Neural cell (in vitro differentiated cells): ENCODE data around the gene PAX2. TPM values are rescaled to one million over a fixed set of nuclear protein-coding genes. Genes with fewer than 3 reads are reported as not detected.

Source experiments
- H2AFZ ChIP-seq: fragments of 200-600, 300-800 bp; sonication (generic), shearing (Covaris generic); 2 replicates; pipeline ENCODE4 v1.6.0; 2014; ENCODE audit warnings: low read depth, mild to moderate bottlenecking, antibody characterized with exemption, low read length, moderate library complexity
- H3F3A ChIP-seq: fragments of 200-600 bp; shearing (Covaris generic); 2 replicates; pipeline ENCODE4 v1.6.1; 2016; ENCODE audit warnings: mild to moderate bottlenecking, moderate library complexity, mixed read lengths, antibody characterized with exemption, low read length; ENCODE audit not compliant: insufficient read depth, poor library complexity, severe bottlenecking
- H3K27ac ChIP-seq: fragments of 200-600, 300-800 bp; sonication (generic), shearing (Covaris generic); 2 replicates; pipeline ENCODE4 v1.5.1; 2014; ENCODE audit warnings: mild to moderate bottlenecking, low read length, moderate library complexity
- H3K27me3 ChIP-seq: fragments of 300-800, 200-600 bp; sonication (generic), shearing (Covaris generic); 2 replicates; pipeline ENCODE4 v1.6.0; 2014; ENCODE audit warnings: mild to moderate bottlenecking, low read depth, low read length, moderate library complexity; ENCODE audit not compliant: insufficient read depth
- H3K36me3 ChIP-seq: fragments of 300-800, 200-600 bp; sonication (generic), shearing (Covaris generic); 2 replicates; pipeline ENCODE4 v1.5.1; 2014; ENCODE audit warnings: mild to moderate bottlenecking, antibody characterized with exemption, low read length, moderate library complexity; ENCODE audit not compliant: insufficient read depth
- H3K4me2 ChIP-seq: fragments of 300-800, 200-600 bp; sonication (generic), shearing (Covaris generic); 2 replicates; pipeline ENCODE4 v1.6.0; 2014; ENCODE audit warnings: mild to moderate bottlenecking, low read length
- H3K4me3 ChIP-seq: fragments of 300-800, 200-600 bp; sonication (generic), shearing (Covaris generic); 2 replicates; pipeline ENCODE4 v1.5.1; 2014; ENCODE audit warnings: mild to moderate bottlenecking, low read length, moderate library complexity
- H3K79me2 ChIP-seq: fragments of 200-600 bp; shearing (Covaris generic); replicated peaks from 2 replicates; pipeline ENCODE4 v1.6.0; 2014; ENCODE audit warnings: mild to moderate bottlenecking, low read length, moderate library complexity; ENCODE audit not compliant: insufficient read depth
- H3K9ac ChIP-seq: fragments of 300-800, 200-600 bp; sonication (generic), shearing (Covaris generic); 2 replicates; pipeline ENCODE4 v1.6.1; 2016; ENCODE audit warnings: mild to moderate bottlenecking, low read length, mixed read lengths
- H3K9me2 ChIP-seq: fragments of 200-600 bp; shearing (Covaris generic); 2 replicates; pipeline ENCODE4 v1.6.1; 2016; ENCODE audit warnings: mild to moderate bottlenecking, low read length, mixed read lengths; ENCODE audit not compliant: insufficient read depth
- H3K9me3 ChIP-seq: fragments of 200-600, 300-800 bp; sonication (generic), shearing (Covaris generic); 2 replicates; pipeline ENCODE4 v1.6.1; 2016; ENCODE audit warnings: mild to moderate bottlenecking, mixed run types, low read length, moderate library complexity, mixed read lengths
- H4K20me1 ChIP-seq: fragments of 200-600 bp; shearing (Covaris generic); 2 replicates; pipeline ENCODE4 v1.6.1; 2016; ENCODE audit warnings: mild to moderate bottlenecking, mixed run types; ENCODE audit not compliant: insufficient read depth
- EP300 ChIP-seq: fragments of 450-650 bp; conservative IDR thresholded peaks from 2 replicates; pipeline ENCODE4 v1.6.1; 2014; ENCODE audit warnings: antibody characterized with exemption, mild to moderate bottlenecking, moderate library complexity; ENCODE audit not compliant: poor library complexity, severe bottlenecking
- EZH2 ChIP-seq: fragments of 200-600, 300-800 bp; shearing (Covaris generic), sonication (generic); IDR thresholded peaks from 2 replicates; pipeline ENCODE4 v1.6.1; 2014; ENCODE audit warnings: antibody characterized with exemption, low read length, borderline replicate concordance, mild to moderate bottlenecking; ENCODE audit not compliant: insufficient read depth, poor library complexity, severe bottlenecking
- MXI1 ChIP-seq: fragments of 450-650 bp; conservative IDR thresholded peaks from 2 replicates; pipeline ENCODE4 v1.6.1; 2014; ENCODE audit warnings: antibody characterized with exemption, mild to moderate bottlenecking; ENCODE audit not compliant: poor library complexity, severe bottlenecking
- POLR2AphosphoS5 ChIP-seq: IDR thresholded peaks from 2 replicates; pipeline ENCODE4 v1.6.1; 2012
- RAD21 ChIP-seq: fragments of 450-650 bp; conservative IDR thresholded peaks from 2 replicates; pipeline ENCODE4 v1.6.1; 2014; ENCODE audit warnings: antibody characterized with exemption, mild to moderate bottlenecking, moderate library complexity
- SMC3 ChIP-seq: fragments of 450-650 bp; conservative IDR thresholded peaks from 2 replicates; pipeline ENCODE4 v1.6.1; 2014; ENCODE audit warnings: antibody characterized with exemption, mild to moderate bottlenecking, moderate library complexity; ENCODE audit not compliant: poor library complexity
- TAF1 ChIP-seq: IDR thresholded peaks from 2 replicates; pipeline ENCODE4 v1.6.1; 2012; ENCODE audit warnings: low read depth
- polyA plus RNA-seq: library from polyadenylated mRNA; depleted of rRNA; stranded (reverse); fragments of >200 nt; gene quantifications from 2 replicates; pipeline ENCODE4 v1.2.3, GENCODE V29; 2014
- TF ChIP-seq, protein P1 (sequence below): IDR thresholded peaks from 2 replicates; pipeline ENCODE4 v1.6.1; 2012; ENCODE audit warnings: borderline replicate concordance
- TF ChIP-seq, protein P2 (sequence below): fragments of 450-650 bp; IDR thresholded peaks from 2 replicates; pipeline ENCODE4 v1.5.1; 2014; ENCODE audit warnings: antibody characterized with exemption, mild to moderate bottlenecking, moderate library complexity; ENCODE audit not compliant: poor library complexity, severe bottlenecking

The PAX2 gene
- polyA plus RNA-seq, 1 donor from 2014 or later: not detected

DNA sequence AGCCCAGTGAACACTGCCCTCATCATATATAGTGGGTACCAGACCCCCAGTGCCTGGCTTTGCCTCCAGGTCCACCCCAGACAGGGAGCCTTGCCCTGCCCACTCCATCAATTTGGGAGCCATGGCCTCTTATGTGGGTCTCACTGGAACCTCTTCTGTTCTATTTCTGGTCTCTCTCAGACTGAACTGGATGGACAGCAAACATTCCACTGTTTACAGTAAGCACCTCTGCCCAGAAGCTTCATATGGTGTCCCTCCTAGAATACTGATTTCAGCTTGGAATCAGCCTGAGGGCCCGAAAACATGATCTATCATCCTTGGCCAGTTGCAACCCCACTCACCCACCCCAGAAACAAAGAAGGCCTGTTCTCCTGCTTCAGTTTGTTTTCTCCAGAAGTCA is 86.4 kb downstream of the PAX2 start:
- TF ChIP-seq SMC3 (no peak), EP300 (no peak), RAD21 (no peak), MXI1 (no peak), POLR2AphosphoS5 (no peak), EZH2 (no peak), TAF1 (no peak)
- TF ChIP-seq, protein P1, sequence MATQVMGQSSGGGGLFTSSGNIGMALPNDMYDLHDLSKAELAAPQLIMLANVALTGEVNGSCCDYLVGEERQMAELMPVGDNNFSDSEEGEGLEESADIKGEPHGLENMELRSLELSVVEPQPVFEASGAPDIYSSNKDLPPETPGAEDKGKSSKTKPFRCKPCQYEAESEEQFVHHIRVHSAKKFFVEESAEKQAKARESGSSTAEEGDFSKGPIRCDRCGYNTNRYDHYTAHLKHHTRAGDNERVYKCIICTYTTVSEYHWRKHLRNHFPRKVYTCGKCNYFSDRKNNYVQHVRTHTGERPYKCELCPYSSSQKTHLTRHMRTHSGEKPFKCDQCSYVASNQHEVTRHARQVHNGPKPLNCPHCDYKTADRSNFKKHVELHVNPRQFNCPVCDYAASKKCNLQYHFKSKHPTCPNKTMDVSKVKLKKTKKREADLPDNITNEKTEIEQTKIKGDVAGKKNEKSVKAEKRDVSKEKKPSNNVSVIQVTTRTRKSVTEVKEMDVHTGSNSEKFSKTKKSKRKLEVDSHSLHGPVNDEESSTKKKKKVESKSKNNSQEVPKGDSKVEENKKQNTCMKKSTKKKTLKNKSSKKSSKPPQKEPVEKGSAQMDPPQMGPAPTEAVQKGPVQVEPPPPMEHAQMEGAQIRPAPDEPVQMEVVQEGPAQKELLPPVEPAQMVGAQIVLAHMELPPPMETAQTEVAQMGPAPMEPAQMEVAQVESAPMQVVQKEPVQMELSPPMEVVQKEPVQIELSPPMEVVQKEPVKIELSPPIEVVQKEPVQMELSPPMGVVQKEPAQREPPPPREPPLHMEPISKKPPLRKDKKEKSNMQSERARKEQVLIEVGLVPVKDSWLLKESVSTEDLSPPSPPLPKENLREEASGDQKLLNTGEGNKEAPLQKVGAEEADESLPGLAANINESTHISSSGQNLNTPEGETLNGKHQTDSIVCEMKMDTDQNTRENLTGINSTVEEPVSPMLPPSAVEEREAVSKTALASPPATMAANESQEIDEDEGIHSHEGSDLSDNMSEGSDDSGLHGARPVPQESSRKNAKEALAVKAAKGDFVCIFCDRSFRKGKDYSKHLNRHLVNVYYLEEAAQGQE: no peak
- TF ChIP-seq, protein P2, sequence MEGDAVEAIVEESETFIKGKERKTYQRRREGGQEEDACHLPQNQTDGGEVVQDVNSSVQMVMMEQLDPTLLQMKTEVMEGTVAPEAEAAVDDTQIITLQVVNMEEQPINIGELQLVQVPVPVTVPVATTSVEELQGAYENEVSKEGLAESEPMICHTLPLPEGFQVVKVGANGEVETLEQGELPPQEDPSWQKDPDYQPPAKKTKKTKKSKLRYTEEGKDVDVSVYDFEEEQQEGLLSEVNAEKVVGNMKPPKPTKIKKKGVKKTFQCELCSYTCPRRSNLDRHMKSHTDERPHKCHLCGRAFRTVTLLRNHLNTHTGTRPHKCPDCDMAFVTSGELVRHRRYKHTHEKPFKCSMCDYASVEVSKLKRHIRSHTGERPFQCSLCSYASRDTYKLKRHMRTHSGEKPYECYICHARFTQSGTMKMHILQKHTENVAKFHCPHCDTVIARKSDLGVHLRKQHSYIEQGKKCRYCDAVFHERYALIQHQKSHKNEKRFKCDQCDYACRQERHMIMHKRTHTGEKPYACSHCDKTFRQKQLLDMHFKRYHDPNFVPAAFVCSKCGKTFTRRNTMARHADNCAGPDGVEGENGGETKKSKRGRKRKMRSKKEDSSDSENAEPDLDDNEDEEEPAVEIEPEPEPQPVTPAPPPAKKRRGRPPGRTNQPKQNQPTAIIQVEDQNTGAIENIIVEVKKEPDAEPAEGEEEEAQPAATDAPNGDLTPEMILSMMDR: no peak
- no peaks in the 10 kb centered on the region for H3K9me2 ChIP-seq
- no peak overlapping the region for H2AFZ ChIP-seq

DNA sequence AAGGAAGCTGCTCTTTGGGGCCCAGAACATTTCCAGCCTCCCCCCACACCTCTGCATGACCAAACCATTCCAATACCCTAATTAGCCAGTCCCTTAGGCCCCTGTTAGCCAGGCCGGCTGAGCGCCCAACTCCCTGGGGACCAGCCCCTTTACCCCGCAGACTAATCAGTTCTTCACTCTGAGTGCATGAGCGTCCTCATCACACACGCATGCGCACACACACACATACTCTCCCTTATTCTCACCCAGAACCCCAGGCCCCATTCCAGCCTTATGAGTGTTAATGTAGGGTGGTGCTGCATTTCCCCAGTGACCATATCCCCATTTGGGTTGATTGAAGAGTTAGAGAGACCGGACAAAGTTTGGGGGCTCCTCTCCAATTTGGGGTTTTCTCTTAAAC is 90.4 kb downstream of the PAX2 start:
- TF ChIP-seq MXI1: no peak
- TF ChIP-seq, protein P2: no peak
- Histone ChIP-seq H3K9me3 (peaks cover 2% of the 10 kb centered on the region), H3K9me2 (no peaks in the 10 kb centered on the region), H3K4me3 (no peak overlapping the region), H3K27ac (no peak overlapping the region), H3F3A (no peaks in the 10 kb centered on the region), H3K27me3 (peaks cover 84% of the 10 kb centered on the region), H3K79me2 (no peaks in the 10 kb centered on the region), H3K4me2 (no peak overlapping the region), H2AFZ (no peak overlapping the region), H3K9ac (no peak overlapping the region), H3K36me3 (no peaks in the 10 kb centered on the region), H4K20me1 (no peaks in the 10 kb centered on the region)

More for the DNA sequence above, 86.4 kb downstream of the PAX2 start:
- no peak overlapping the region for H3K27ac ChIP-seq
- no peak overlapping the region for H3K4me2 ChIP-seq
- no peak overlapping the region for H3K4me3 ChIP-seq
- no peak overlapping the region for H3K9ac ChIP-seq
- H4K20me1 ChIP-seq: no peaks in the 10 kb centered on the region
- H3K36me3 ChIP-seq: no peaks in the 10 kb centered on the region
- no peaks in the 10 kb centered on the region for H3F3A ChIP-seq
- no peaks in the 10 kb centered on the region for H3K79me2 ChIP-seq
- H3K9me3 ChIP-seq: no peaks in the 10 kb centered on the region
- H3K27me3 ChIP-seq: peaks cover 90% of the 10 kb centered on the region
